HepG2 (cell line): Measurements from ENCODE around the gene POLH. TPM values are rescaled to one million over a fixed set of nuclear protein-coding genes. Genes with fewer than 3 reads are reported as not detected.

Experiments used
- CCDC6 ChIP-seq: sonication (generic); formaldehyde crosslinking; IDR thresholded peaks from 2 replicates; pipeline ENCODE4 v1.8.1; 2022; ENCODE audit warnings: mild to moderate bottlenecking, missing genetic modification reagents, moderate library complexity
- DNMT3B ChIP-seq: conservative IDR thresholded peaks from 2 replicates; pipeline ENCODE4 v1.6.1; 2016; ENCODE audit warnings: missing biosample characterization, control low read depth
- ESRRA ChIP-seq: sonication (generic); formaldehyde crosslinking; IDR thresholded peaks from 2 replicates; pipeline ENCODE4 v1.5.1; 2020; ENCODE audit warnings: mild to moderate bottlenecking, low read depth, missing genetic modification reagents
- GLI4 ChIP-seq: sonication (generic); formaldehyde crosslinking; IDR thresholded peaks from 2 replicates; pipeline ENCODE4 v1.5.1; 2020; ENCODE audit warnings: missing genetic modification reagents, mild to moderate bottlenecking, moderate library complexity, borderline replicate concordance
- HHEX ChIP-seq: IDR thresholded peaks from 2 replicates; pipeline ENCODE4 v1.6.1; 2016; ENCODE audit warnings: control low read depth
- MAFG ChIP-seq: sonication (generic); formaldehyde crosslinking; IDR thresholded peaks from 2 replicates; pipeline ENCODE4 v1.5.1; 2020; ENCODE audit warnings: mild to moderate bottlenecking, missing genetic modification reagents
- MEF2D ChIP-seq: sonication (generic); formaldehyde crosslinking; IDR thresholded peaks from 2 replicates; pipeline ENCODE4 v1.5.1; 2020; ENCODE audit warnings: mild to moderate bottlenecking, missing genetic modification reagents
- PCBP1 ChIP-seq: fragments of 200-400 bp; formaldehyde crosslinking; IDR thresholded peaks from 2 replicates; pipeline ENCODE4 v1.6.1; 2017; ENCODE audit warnings: mild to moderate bottlenecking, low read depth, low read length, borderline replicate concordance
- TMF1 ChIP-seq: sonication (generic); formaldehyde crosslinking; IDR thresholded peaks from 2 replicates; pipeline ENCODE4 v1.8.1; 2022; ENCODE audit warnings: low read depth, missing genetic modification reagents
- ZNF253 ChIP-seq: sonication (generic); formaldehyde crosslinking; IDR thresholded peaks from 2 replicates; pipeline ENCODE4 v1.8.0; 2022; ENCODE audit warnings: mild to moderate bottlenecking, missing genetic modification reagents, borderline replicate concordance
- ZNF263 ChIP-seq: sonication (generic); formaldehyde crosslinking; IDR thresholded peaks from 2 replicates; pipeline ENCODE4 v1.4.0; 2020; ENCODE audit warnings: missing genetic modification reagents
- ZNF7 ChIP-seq: IDR thresholded peaks from 2 replicates; pipeline ENCODE4 v1.6.1; 2016; ENCODE audit warnings: missing biosample characterization, missing genetic modification reagents
- polyA plus RNA-seq, 8 experiments: library from polyadenylated mRNA; depleted of rRNA in 3 of 8; stranded (reverse) in 7 of 8; unstranded in 1 of 8; fragments of >200 nt; fragmentation: Illumina TruSeq in 4 of 8; extraction: Trizol in 4 of 8; gene quantifications; 2 replicates each; pipeline versions ENCODE4 v1.2.1 to v1.2.3, GENCODE V29; 2011 to 2016; ENCODE audit warnings: low read depth in 4 of 8, missing spikeins in 1 of 8, mixed read lengths in 1 of 8; ENCODE audit not compliant: insufficient read depth in 1 of 8
- total RNA-seq, 5 experiments: library from RNA; depleted of rRNA; stranded (reverse); fragments of >200 nt; fragmentation: Illumina TruSeq; extraction: Trizol; gene quantifications; 2 replicates each; pipeline ENCODE4 v1.2.3, GENCODE V29; 2016; ENCODE audit warnings: low read depth in 1 of 5
- TF ChIP-seq, protein P1 (sequence below): sonication (generic); formaldehyde crosslinking; IDR thresholded peaks from 2 replicates; pipeline ENCODE4; 2020; ENCODE audit warnings: missing genetic modification reagents, mild to moderate bottlenecking, borderline replicate concordance
- TF ChIP-seq, protein P2 (sequence below): sonication (generic); formaldehyde crosslinking; IDR thresholded peaks from 2 replicates; pipeline ENCODE4 v1.8.0; 2023; ENCODE audit warnings: mild to moderate bottlenecking, missing genetic modification reagents
- TF ChIP-seq, protein P3 (sequence below): sonication (generic); formaldehyde crosslinking; IDR thresholded peaks from 2 replicates; pipeline ENCODE4 v1.5.0; 2020; ENCODE audit warnings: mild to moderate bottlenecking, missing genetic modification reagents, moderate library complexity
- TF ChIP-seq, protein P4 (sequence below): sonication (generic); formaldehyde crosslinking; IDR thresholded peaks from 2 replicates; pipeline ENCODE4 v1.5.0; 2020; ENCODE audit warnings: mild to moderate bottlenecking, missing genetic modification reagents, borderline replicate concordance

POLH gene
- total and polyA plus RNA-seq, 2 of the 13 experiments (the other 11 are each of a cell fraction or from before 2014, with no cell fraction given) = 11.6 to 25.0 TPM

DNA sequence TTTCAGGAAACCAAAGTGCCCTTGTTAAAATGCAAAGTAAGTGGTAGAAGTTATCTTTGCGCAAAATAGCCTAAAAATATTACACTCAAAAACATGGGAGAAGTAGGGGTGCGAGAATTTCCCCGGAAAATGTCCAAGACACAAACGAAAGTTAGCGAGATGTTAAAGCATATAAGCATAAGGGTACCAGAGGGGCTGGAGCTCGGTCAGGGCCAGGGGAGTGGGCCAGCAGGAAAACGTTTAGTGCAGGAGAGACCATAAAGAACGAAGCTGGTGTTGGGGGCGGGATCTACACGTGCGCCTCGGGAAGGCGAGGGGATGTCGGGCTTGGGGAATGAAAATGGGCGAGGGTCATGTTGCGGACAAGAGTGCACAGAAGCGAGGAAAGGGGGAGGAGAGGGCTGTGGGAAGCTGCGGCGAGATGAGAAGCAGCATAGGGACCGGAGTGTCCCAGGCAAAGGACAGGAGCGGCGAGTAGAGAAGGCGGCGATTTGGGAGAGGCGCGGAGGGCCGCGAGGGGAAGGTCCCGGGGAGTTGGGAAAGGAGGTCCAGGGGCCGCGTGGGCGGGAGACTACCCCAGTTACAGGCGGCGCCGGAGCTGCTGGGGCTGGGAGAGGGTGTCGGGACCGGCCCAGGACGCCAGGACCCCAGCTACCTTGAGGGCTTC, 747 bp upstream of the POLH start (continued):
- TF ChIP-seq ESRRA (CRISPR knock-in tag) (no peak), DNMT3B (no peak), ZNF253 (CRISPR knock-in tag) (no peak), ZNF7 (no peak), GLI4 (CRISPR knock-in tag) (no peak), TMF1 (CRISPR knock-in tag) (no peak), MAFG (CRISPR knock-in tag) (no peak), CCDC6 (CRISPR knock-in tag) (peak; percentile 92; the same call in 1 of the 2 replicates), HHEX (CRISPR knock-in tag) (no peak), MEF2D (CRISPR knock-in tag) (no peak), PCBP1 (peak; percentile 81; the same call in 1 of the 2 replicates), ZNF263 (CRISPR knock-in tag) (no peak)
- TF ChIP-seq, protein P1, sequence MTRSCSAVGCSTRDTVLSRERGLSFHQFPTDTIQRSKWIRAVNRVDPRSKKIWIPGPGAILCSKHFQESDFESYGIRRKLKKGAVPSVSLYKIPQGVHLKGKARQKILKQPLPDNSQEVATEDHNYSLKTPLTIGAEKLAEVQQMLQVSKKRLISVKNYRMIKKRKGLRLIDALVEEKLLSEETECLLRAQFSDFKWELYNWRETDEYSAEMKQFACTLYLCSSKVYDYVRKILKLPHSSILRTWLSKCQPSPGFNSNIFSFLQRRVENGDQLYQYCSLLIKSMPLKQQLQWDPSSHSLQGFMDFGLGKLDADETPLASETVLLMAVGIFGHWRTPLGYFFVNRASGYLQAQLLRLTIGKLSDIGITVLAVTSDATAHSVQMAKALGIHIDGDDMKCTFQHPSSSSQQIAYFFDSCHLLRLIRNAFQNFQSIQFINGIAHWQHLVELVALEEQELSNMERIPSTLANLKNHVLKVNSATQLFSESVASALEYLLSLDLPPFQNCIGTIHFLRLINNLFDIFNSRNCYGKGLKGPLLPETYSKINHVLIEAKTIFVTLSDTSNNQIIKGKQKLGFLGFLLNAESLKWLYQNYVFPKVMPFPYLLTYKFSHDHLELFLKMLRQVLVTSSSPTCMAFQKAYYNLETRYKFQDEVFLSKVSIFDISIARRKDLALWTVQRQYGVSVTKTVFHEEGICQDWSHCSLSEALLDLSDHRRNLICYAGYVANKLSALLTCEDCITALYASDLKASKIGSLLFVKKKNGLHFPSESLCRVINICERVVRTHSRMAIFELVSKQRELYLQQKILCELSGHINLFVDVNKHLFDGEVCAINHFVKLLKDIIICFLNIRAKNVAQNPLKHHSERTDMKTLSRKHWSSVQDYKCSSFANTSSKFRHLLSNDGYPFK (CRISPR knock-in tag) = no peak
- TF ChIP-seq, protein P2, sequence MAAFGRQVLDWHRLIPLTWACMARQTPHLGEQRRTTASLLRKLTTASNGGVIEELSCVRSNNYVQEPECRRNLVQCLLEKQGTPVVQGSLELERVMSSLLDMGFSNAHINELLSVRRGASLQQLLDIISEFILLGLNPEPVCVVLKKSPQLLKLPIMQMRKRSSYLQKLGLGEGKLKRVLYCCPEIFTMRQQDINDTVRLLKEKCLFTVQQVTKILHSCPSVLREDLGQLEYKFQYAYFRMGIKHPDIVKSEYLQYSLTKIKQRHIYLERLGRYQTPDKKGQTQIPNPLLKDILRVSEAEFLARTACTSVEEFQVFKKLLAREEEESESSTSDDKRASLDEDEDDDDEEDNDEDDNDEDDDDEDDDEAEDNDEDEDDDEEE (CRISPR knock-in tag) = no peak
- TF ChIP-seq, protein P3, sequence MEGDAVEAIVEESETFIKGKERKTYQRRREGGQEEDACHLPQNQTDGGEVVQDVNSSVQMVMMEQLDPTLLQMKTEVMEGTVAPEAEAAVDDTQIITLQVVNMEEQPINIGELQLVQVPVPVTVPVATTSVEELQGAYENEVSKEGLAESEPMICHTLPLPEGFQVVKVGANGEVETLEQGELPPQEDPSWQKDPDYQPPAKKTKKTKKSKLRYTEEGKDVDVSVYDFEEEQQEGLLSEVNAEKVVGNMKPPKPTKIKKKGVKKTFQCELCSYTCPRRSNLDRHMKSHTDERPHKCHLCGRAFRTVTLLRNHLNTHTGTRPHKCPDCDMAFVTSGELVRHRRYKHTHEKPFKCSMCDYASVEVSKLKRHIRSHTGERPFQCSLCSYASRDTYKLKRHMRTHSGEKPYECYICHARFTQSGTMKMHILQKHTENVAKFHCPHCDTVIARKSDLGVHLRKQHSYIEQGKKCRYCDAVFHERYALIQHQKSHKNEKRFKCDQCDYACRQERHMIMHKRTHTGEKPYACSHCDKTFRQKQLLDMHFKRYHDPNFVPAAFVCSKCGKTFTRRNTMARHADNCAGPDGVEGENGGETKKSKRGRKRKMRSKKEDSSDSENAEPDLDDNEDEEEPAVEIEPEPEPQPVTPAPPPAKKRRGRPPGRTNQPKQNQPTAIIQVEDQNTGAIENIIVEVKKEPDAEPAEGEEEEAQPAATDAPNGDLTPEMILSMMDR (CRISPR knock-in tag) = 0 out of 2 replicates have a peak, but pooled peaks have one; percentile 7
- TF ChIP-seq, protein P4, sequence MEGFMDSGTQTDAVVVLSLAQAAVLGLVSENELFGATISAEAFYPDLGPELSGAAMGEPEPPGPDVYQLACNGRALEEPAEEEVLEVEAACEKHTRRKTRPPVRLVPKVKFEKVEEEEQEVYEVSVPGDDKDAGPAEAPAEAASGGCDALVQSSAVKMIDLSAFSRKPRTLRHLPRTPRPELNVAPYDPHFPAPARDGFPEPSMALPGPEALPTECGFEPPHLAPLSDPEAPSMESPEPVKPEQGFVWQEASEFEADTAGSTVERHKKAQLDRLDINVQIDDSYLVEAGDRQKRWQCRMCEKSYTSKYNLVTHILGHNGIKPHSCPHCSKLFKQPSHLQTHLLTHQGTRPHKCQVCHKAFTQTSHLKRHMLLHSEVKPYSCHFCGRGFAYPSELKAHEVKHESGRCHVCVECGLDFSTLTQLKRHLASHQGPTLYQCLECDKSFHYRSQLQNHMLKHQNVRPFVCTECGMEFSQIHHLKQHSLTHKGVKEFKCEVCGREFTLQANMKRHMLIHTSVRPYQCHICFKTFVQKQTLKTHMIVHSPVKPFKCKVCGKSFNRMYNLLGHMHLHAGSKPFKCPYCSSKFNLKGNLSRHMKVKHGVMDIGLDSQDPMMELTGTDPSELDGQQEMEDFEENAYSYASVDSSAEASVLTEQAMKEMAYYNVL = 0 out of 2 replicates have a peak, but pooled peaks have one; percentile 7
